Lung microvascular endothelial cell (primary cell): ENCODE measurements around the gene SERAC1. TPM values are rescaled to one million over a fixed set of nuclear protein-coding genes. Genes with fewer than 3 reads are reported as not detected.
A peak's percentile ranks its signal among the peaks of the same experiment; 100 is the strongest.
"Not testable (repeated sequence)": the region's sequence is repeated elsewhere in the genome, so short reads cannot be mapped to it uniquely, and the experiment has no call there.

Experiments
- DNase-seq, 2 donors: peaks; one replicate each; pipeline versions ENCODE4 v3.0.0 to v3.0.0-alpha.2; 2010; ENCODE audit warnings: low read depth in 2 of 2
- total RNA-seq: library from RNA; depleted of rRNA; stranded (reverse); fragments of >200 nt; gene quantifications from 2 replicates; pipeline ENCODE4 v1.2.1, GENCODE V29; 2014

Gene SERAC1
- total RNA-seq, 1 donor from 2014 or later = 13.9 TPM

DNA sequence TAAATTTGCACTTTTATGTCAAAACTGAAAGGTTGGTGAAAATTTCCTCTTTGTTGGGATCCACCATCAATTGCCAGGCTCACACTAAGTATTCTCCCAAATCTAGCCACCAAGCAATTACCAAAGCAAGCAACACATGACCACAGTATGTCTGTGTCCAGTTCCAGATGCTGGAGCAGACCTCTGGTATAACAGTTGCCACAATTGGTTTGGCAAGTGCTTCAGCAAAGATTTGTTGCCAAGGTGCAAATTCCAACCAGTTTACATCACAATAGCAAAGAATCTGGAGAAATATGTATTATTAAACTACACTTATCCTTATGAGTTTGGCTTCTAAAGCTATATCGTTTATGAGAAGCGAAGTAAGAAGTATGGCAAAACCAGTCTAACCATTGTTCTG is 6.5 kb upstream of the SERAC1 start:
- DNase-seq = peak; percentile 65 to 74

DNA sequence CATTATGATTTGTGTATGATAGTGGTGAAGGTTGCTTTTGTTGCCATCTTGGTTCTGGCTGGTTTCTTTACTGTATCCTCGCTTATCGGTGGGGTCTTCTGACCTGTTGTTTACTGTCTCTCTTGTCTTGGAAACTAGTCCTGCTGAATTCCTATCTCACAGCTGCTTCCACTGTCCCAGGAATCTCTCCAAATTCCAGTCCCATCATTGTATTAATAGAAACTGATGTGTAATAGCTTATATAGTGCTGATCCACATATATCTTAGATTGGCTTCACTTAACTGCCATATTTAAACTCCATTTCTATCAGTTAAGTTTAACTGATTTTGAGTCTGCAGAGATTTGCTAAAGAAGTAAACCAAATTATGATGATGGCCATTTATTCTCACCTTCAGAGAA is 6.0 kb upstream of the SERAC1 start:
- DNase-seq = peak in 1 of 2 donors; percentile 11

DNA sequence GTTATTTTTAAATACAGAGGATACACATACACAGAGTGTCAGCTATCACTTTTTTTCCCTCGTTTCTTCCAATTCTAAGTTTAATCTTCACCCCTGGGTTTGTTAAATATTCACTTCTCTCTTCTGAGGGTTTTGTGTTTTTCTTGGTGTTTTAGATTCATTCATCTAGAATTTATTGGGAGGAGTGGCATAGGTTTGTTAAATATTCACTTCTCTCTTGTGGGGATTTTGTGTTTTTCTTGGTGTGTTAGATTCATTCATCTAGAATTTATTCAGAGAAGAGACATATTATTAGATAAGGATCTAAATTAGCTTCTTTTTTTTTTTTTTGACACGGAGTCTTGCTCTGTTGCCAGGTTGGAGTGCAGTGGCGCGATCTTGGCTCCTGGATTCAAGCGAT is 3.9 kb upstream of the SERAC1 start:
- DNase-seq = no peak

DNA sequence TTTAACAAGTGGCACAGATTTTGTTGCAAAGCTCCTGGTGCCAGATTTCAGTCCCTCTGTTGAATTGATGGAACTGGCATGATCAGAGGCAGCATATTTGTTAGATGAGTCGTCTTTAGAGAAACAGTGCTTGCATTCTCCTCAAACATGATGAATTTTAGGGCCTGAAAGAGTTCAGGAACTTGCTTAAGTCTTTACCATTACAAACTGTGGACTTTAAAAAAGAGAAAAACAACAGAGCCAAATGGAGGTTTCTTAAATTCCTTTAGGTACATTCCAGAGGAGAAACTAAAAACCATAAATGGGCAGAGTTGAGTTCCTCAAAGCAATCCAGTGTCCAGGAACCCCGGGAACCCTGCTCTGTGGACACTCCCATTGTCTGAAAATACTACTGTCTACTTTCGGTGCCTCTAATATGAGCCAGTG is 2.6 kb upstream of the SERAC1 start:
- DNase-seq = peak; percentile 36 to 57

DNA sequence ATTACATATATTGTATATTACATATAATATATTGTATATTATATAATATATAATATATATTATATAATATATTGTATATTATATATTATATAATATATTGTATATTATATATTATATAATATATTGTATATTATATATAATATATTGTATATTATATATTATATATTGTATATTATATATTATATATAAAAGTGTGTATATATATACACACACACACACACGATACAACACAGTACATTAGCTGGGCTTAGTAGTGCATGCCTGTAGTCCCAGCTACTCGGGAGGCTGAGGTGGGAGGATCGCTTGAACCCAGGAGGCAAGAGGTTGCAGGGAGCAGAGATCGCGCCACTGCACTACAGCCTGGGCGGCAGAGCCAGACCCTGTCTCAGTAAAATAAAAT is 1.6 kb upstream of the SERAC1 start:
- not testable (repeated sequence) for DNase-seq

DNA sequence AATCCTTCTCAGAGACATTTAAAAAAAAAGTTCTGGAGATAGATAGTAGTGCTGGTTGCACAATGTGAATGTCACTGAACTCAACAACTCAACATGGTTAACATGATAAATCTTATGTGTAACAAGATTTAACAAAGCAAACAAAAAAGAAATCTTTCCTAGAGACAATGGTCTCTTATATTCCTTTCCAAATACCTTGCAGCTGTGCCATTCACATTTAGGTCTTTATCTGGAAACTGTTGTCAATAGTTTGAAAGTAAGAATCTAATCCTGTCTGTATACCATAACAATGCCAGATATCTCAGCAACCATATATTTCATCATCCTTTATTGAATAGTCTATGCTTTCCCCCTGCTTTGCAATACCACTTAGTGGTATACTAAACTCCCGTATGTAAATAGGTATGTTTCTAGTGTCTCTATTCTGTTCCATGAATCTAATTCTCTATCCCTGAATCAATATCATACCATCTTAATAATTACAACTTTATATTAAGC is 2.1 kb downstream of the SERAC1 start:
- no peak for DNase-seq

DNA sequence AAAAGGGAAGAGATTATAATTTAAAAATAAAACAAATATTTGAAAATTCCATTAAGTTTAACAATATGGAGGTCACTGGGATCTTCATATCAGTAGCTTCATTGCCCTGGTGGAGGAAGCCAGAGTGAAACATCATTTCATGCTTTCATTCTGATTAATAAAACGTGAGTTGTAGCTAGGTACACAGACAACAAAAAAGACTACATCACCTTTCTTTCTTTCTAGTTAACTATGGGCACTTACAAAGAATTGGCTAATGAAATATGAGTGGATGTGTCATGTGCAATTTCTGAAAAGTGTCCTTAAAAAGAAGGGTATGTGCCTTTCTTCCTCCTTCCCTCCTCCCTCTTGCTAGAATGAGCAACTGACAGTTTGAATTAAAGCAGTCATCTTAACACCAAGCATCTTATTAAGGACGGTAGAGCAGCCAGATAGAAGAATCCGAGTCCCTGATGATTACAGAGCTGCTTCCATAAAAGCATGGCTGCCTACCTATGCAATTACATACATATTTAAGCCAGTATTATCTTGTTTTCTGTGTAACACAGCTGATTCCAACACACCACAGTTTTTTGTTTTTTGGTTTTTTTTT is 3.4 kb downstream of the SERAC1 start:
- DNase-seq = no peak

DNA sequence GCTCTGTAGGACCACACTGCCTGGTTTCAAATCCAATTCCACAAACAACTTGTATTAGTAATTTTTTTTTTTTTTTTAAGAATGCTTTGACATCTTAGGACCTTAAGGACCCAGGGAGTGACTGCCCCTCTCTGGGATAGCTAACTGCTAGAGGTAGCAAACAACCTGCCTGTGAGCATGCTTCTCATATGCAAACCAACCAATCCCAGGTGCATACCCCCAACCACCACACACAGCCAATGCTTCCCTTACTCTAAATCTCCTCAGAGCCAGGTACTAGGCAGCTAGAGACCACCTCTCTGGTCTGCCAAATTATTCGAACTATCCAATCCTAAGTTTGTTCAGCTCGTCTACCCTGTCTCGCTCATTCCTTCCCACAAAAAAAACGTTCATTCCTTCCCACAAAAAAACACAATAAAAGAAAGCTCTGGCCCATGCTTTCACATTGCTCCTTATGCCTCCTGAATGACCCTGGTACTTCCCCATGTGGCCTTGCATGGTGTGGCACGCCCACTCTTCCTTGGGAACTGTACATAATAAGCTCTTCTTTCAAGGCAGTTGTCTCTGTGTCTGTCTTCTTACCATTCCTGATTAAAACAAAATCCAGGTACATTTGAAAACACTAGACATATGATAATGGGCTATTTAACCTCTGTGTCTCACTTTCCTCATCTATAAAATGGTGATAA is 6.4 kb downstream of the SERAC1 start:
- DNase-seq = no peak

DNA sequence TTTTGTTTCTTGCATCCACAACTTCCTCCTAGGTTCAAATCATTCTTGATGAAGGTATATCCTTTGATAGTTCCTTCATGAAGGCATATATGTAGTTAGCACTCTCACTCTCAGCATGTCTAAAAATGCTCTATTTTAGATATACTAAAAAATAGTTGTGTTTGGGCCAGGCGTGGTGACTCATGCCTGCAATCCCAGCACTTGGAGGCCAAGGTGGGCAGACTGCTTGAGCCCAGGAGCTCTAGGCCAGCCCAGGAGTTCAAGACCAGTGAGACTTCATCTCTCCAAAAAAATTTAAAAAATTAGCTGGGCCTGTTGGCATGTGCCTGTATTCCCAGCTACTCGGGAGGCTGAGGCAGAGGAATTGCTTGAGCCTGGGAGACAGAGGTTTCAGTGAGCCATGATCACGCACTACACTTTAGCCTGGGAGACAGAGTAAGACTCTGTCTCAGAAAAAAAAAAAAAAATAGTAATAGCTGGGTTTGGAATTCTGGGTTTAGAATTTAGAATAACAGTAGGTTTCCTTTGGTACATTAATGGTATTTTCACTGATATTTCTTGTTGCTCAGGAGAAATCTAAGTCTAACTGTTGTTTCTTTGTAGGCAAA is 7.0 kb downstream of the SERAC1 start:
- peak in 1 of 2 donors; percentile 19 for DNase-seq

DNA sequence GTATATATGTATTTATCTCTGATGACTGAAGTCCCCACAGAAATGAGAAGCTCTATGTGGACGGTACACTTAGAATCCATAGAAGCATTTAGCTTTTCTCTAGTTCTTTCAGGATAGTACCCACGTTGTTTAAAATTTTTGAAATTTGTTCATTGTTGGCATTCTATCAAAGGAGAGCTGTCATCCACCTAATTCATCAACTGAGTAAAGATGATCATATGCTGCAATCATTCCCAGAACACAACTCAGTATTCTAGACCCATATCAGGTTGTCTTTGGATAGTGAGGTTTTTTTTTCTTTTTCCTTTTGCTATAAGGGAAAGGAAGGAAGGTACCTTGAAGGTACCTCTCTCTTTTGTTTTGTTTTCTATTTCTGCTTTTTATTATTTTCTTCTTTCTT is 9.3 kb downstream of the SERAC1 start:
- DNase-seq = no peak

DNA sequence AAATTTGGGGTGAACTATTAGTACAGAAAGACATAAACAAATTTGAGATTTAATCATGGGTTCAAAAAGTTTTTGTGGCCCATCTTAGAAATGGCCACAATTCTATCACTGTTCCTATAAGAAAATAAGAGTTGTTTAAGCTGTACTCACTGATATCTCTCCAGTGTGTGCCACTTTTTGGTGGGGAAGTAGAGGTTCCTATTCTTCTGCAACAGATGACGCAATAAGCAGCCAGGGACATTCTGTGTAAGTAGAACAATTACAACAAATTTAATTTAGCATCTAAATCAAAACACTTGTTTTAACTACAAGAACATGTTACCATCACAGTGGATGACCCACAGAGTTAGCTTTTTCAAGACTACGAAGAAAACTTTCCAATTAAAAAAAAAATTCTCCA is 9.9 kb downstream of the SERAC1 start:
- DNase-seq = no peak

DNA sequence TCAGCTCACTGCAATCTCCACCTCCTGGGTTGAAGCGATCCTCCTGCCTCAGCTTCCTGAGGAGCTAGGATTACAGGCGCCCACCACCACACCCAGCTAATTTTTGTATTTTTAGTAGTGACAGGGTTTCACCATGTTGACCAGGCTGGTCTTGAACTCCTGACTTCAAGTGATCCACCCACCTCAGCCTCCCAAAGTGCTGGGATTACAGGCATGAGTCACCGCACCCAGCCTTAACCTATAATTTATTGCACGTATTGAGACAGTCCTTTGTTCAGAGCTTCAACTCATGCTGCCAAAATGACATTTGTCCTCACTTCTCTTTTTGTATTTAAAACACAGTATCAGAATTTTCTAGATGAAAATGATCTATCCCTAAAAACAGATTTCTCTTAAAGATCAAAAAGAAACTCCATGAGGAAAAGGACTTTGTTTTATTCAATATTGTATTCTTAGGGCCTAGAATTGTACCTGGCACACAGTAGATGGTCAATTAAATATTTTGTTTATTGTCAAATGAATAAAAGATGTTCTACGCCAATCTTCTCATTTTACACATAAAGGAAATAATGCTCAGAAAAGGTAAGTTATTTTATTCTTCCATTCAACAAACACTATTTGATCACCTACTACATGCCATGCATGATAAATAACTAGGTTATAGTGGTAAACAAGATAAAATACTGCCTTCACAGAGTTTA is 10.8 kb downstream of the SERAC1 start:
- no peak for DNase-seq

DNA sequence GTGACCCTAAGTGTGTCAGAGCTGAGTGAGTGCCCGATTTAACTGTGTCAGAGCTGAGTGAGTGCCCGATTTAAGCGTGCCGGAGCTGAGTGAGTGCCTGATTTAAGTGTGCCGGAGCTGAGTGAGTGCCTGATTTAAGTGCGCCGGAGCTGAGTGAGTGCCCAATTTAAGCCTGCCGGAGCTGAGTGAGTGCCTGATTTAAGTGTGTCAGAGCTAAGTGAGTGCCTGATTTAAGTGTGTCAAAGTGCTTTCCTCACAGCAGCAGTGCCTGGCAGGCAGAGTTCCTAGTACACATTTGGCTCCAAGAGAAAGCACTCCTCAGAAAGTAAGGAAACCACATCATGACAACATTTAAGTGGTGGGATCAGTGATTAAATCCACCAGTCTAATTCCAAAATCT is 13.2 kb downstream of the SERAC1 start:
- no peak for DNase-seq

DNA sequence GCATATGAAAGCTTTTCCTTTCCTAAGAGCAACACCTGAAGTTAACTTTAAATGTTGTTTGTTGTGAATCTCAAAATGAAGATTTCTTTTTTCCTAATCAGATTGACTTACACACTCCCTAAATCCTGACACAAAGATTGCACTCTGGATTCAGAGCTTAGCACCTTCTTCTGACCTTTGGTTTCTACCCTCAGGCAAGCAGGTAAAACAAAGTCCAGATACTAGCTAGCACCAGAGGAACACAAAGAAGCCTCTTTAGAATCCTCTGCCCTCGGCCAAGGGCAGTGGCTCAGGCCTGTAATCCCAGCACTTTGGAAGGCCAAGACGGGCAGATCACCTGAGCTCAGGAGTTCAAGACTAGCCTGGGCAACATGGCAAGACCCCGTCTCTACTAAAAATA is 14.5 kb downstream of the SERAC1 start:
- DNase-seq = no peak

DNA sequence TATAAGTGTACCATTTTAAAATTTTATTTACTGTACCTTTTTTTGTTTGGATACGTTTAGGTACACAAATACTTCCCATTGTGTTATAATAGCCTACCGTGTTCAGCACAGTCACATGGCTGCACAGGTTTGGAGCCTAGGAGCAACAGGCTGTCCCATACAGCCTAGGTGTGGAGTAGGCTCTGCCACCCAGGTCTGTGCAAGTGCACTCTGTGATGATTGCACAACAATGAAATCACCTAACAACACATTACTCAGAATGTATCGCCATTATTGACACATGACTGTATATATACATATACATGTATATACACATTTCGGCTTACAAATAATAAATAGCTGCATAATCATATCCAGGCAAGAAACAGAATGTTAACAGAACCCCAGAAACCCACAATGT is 15.4 kb downstream of the SERAC1 start:
- DNase-seq = no peak

DNA sequence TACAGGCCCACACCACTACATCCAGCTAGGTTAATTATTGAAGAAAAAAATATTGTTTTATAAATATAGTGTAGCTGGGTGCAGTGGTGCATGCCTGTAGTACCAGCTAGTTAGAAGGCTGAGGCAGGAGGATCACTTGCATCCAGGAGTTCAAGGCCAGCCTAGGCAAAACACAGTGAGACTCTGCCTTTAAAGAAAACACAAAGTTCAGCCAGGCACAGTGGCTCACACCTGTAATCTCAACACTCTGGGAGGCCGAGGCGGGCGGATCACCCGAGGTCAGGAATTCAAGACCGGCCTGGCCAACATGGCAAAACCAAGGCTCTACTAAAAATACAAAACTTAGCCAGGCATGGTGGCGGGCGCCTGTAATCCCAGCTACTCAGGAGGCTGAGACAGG is 16.0 kb downstream of the SERAC1 start:
- not testable (repeated sequence) for DNase-seq

DNA sequence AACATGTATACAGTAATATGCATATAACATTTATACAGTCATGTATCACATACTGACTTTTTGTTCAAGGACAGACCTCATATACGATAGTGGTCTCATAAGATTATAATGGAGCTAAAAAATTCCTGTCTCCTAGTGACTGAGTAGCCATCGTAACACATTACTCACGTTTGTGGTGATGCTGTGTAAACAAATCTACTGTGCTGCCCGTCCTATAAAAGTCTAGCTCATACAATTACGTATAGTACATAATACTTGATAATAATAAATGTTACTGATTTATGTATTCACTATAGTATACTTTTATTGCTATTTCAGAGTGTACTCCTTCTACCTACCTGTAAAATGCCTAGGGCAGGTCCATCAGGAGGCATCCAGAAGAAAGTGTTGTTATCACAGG is 17.4 kb downstream of the SERAC1 start:
- DNase-seq = peak in 1 of 2 donors; percentile 39

DNA sequence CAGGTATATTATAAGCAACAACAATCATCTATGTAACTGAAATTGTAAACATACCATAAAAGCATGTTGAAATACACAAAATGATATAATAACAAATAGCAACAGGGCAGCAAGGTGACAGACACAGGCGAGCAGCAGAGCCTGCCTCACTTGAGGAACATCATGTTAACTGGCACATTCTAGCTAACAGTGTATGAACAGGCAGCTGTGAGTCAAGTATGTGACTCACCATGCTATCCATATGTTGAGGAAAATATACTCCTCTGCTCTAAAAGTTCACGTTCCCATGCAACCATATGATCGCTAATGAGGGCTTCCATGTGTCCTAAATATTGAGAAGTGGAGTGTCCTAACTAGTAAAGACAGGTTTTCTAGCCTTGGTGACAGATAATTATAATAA is 18.4 kb downstream of the SERAC1 start:
- peak in 1 of 2 donors; percentile 62 for DNase-seq

DNA sequence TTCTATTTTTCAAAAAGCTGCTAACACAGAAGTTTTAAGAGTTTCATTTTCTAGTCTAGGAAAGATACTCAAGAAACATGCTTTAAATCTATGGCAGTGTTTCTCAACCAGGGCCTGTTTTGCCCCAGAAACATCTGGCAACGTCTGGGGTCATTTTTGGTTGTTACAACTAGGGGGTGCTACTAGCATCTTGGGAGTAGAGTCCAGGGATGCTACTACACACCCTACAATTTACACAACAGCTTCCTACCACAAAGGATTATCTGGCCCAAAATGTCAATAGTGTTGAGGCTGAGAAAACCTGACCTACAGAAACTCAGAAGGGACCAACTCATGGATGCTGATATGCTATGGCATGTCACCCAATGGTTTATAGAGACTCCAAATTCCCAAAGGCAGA is 24.4 kb downstream of the SERAC1 start:
- DNase-seq = no peak

DNA sequence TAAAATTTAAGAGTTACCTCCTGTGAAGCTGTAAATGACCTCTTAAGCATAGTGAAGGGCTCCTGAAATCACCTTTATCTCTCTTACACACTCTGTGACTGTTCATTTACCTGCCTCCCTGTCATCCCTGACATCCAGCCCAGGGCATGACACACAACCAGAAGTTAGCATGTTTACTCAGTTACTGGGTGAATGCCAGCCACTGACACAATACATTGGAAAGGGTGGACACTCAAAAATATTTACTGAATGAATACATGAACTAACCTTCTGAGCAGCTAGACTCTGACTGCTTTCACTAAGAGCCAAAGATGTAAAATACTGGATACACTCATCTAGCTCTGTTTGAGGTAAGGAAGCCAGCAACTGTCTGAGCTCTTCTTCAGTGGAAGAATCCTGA is 25.3 kb downstream of the SERAC1 start:
- peak; percentile 62 to 86 for DNase-seq

DNA sequence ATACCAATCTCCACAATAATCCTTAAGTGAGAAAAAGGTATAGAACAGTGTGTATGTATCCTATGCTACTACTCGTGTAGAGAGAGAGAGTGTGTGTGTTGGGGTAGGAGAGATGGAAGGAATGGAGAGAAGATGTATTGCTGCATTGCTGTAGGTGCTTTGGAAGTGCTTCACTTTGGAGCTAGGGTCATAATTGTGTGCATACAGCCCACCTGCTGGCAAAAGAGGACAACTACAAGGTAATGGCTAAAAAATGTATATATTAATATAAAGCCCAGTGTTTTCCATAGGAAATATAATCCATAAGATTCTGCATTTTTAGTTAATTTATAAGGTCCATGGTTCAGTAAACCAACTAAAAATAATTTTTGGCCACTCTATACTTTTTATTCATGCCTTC is 36.1 kb downstream of the SERAC1 start:
- peak; percentile 46 to 56 for DNase-seq

DNA sequence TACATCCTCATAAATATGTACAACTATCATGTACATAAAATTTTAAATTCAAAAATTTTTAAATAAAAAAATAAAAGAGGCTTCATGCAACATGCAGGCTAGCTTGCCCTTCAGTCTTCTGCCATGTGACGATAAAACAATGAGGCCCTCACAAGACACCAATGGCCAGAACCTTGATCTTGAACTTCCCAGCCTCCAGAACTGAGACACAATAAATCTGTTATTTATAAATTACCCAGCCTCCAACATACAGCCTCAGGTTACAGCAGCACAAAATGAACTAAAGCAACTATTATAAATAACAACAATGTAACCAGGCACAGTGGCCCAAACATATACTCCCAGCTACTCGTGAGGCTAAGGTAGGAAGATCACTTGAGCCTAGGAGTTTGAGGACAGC is 42.8 kb downstream of the SERAC1 start:
- no peak for DNase-seq
